MM.1S (cell line): ENCODE measurements around the gene PLEK2.

ENCODE experiments used
- DNase-seq: peaks from one replicate; pipeline ENCODE4 v3.0.0-alpha.2; 2015
- H2AFZ ChIP-seq: fragments of 300-600 bp; sonication (generic); 2 replicates; pipeline ENCODE4 v1.6.0; 2016; ENCODE audit warnings: antibody characterized with exemption, low read length
- H3F3A ChIP-seq: fragments of 300-600 bp; sonication (generic); 2 replicates; pipeline ENCODE4 v1.6.1; 2016; ENCODE audit warnings: mild to moderate bottlenecking, antibody characterized with exemption, low read length, moderate library complexity, mixed read lengths; ENCODE audit not compliant: insufficient read depth
- H3K27ac ChIP-seq: fragments of 300-600 bp; sonication (generic); 2 replicates; pipeline ENCODE4 v1.5.1; 2016; ENCODE audit warnings: mild to moderate bottlenecking, low read length
- H3K27me3 ChIP-seq: fragments of 300-600 bp; sonication (generic); replicated peaks from 2 replicates; pipeline ENCODE4 v1.6.0; 2016; ENCODE audit warnings: low read length; ENCODE audit not compliant: insufficient read depth
- H3K36me3 ChIP-seq: fragments of 300-600 bp; sonication (generic); replicated peaks from 2 replicates; pipeline ENCODE4 v1.6.1; 2016; ENCODE audit warnings: mild to moderate bottlenecking, low read length, mixed read lengths; ENCODE audit not compliant: insufficient read depth
- H3K4me1 ChIP-seq: fragments of 300-600 bp; sonication (generic); 2 replicates; pipeline ENCODE4 v1.6.1; 2016; ENCODE audit warnings: low read length, mixed read lengths
- H3K4me2 ChIP-seq: fragments of 300-600 bp; sonication (generic); 2 replicates; pipeline ENCODE4 v1.6.0; 2016; ENCODE audit warnings: low read depth, low read length
- H3K4me3 ChIP-seq: fragments of 300-600 bp; sonication (generic); 2 replicates; pipeline ENCODE4 v1.5.1; 2016; ENCODE audit warnings: low read length, mixed read lengths
- H3K79me2 ChIP-seq: fragments of 300-600 bp; sonication (generic); 2 replicates; pipeline ENCODE4 v1.6.1; 2016; ENCODE audit warnings: mixed run types, low read length, mixed read lengths
- H3K9ac ChIP-seq: fragments of 300-600 bp; sonication (generic); 2 replicates; pipeline ENCODE4 v1.6.1; 2016; ENCODE audit warnings: low read length, mixed read lengths
- H3K9me2 ChIP-seq: fragments of 300-600 bp; sonication (generic); replicated peaks from 2 replicates; pipeline ENCODE4 v1.6.1; 2016; ENCODE audit warnings: mild to moderate bottlenecking, low read length, mixed read lengths; ENCODE audit not compliant: insufficient read depth
- H3K9me3 ChIP-seq: fragments of 300-600 bp; sonication (generic); replicated peaks from 2 replicates; pipeline ENCODE4 v1.6.1; 2016; ENCODE audit warnings: mild to moderate bottlenecking, low read length, mixed read lengths; ENCODE audit not compliant: insufficient read depth
- H4K20me1 ChIP-seq: fragments of 300-600 bp; sonication (generic); 2 replicates; pipeline ENCODE4 v1.6.1; 2016; ENCODE audit warnings: mild to moderate bottlenecking, low read length, moderate library complexity, mixed read lengths; ENCODE audit not compliant: insufficient read depth
- EZH2 ChIP-seq: fragments of 300-600 bp; sonication (generic); optimal IDR thresholded peaks from 2 replicates; pipeline ENCODE3; 2017; ENCODE audit warnings: low read depth, mild to moderate bottlenecking, antibody characterized with exemption, low read length, mixed read lengths
- EZH2phosphoT487 ChIP-seq: fragments of 300-600 bp; sonication (generic); IDR thresholded peaks from 2 replicates; pipeline ENCODE4 v1.6.1; 2018; ENCODE audit warnings: antibody characterized with exemption, low read length
- TF ChIP-seq, protein P1 (sequence below): fragments of 300-600 bp; sonication (generic); IDR thresholded peaks from 2 replicates; pipeline ENCODE4 v1.5.1; 2016; ENCODE audit warnings: antibody characterized with exemption, low read length, mixed read lengths

Gene PLEK2

GRCh38 chr14:67436006-67436866, 24.3 kb upstream of the PLEK2 start:
- Histone ChIP-seq H3K4me3 (no peak overlapping the region), H3K9ac (no peak overlapping the region), H3K79me2 (no peaks in the 10 kb centered on the region), H3K4me1 (no peaks in the 10 kb centered on the region), H3K9me3 (no peaks in the 10 kb centered on the region), H3F3A (no peaks in the 10 kb centered on the region), H3K9me2 (no peaks in the 10 kb centered on the region), H3K27ac (no peak overlapping the region), H2AFZ (no peak overlapping the region), H3K4me2 (no peak overlapping the region), H3K27me3 (no peaks in the 10 kb centered on the region), H4K20me1 (no peaks in the 10 kb centered on the region), H3K36me3 (no peaks in the 10 kb centered on the region)
- no peak for DNase-seq
- no peak for TF ChIP-seq EZH2
- no peak for TF ChIP-seq EZH2phosphoT487
- TF ChIP-seq, protein P1, sequence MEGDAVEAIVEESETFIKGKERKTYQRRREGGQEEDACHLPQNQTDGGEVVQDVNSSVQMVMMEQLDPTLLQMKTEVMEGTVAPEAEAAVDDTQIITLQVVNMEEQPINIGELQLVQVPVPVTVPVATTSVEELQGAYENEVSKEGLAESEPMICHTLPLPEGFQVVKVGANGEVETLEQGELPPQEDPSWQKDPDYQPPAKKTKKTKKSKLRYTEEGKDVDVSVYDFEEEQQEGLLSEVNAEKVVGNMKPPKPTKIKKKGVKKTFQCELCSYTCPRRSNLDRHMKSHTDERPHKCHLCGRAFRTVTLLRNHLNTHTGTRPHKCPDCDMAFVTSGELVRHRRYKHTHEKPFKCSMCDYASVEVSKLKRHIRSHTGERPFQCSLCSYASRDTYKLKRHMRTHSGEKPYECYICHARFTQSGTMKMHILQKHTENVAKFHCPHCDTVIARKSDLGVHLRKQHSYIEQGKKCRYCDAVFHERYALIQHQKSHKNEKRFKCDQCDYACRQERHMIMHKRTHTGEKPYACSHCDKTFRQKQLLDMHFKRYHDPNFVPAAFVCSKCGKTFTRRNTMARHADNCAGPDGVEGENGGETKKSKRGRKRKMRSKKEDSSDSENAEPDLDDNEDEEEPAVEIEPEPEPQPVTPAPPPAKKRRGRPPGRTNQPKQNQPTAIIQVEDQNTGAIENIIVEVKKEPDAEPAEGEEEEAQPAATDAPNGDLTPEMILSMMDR, result no peak

GRCh38 chr14:67435603-67436002, 23.6 kb upstream of the PLEK2 start:
- no peaks in the 10 kb centered on the region for H3K9me2 ChIP-seq
- no peak overlapping the region for H3K4me2 ChIP-seq
- no peak overlapping the region for H3K27ac ChIP-seq
- no peaks in the 10 kb centered on the region for H4K20me1 ChIP-seq
- no peaks in the 10 kb centered on the region for H3K27me3 ChIP-seq
- no peak overlapping the region for H2AFZ ChIP-seq
- H3K9me3 ChIP-seq, result no peaks in the 10 kb centered on the region
- H3F3A ChIP-seq, result no peaks in the 10 kb centered on the region
- H3K4me3 ChIP-seq, result no peak overlapping the region
- no peak overlapping the region for H3K9ac ChIP-seq
- H3K4me1 ChIP-seq, result no peaks in the 10 kb centered on the region
- no peak for DNase-seq
- H3K36me3 ChIP-seq, result no peaks in the 10 kb centered on the region
- H3K79me2 ChIP-seq, result no peaks in the 10 kb centered on the region
- TF ChIP-seq EZH2phosphoT487, result no peak
- TF ChIP-seq, protein P1, result no peak
- TF ChIP-seq EZH2, result no peak

DNA sequence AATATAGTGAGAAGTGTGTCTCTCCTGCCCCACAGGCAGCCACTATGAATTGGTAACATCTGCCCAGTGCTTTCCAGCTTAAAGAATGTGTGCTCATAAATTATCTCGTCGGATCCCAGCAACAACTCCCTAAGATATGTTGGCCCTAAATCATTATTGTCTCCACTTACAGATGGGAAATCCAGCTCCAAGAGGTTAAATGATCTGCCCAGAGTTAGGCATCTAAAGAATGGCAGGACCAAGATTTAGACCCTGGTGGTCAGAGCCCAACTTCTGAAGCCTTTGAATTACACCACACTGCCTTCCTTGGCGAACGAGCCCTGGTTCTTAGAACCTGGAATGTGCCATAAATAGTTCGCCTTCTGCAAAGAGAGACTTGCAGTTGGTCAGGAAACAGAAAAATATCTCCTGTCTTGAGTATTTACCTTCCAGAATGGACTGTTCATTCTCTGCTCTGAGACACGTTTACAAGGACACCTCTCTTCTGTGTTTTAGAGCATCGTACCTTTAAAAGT, 20.1 kb upstream of the PLEK2 start:
- H3K27ac ChIP-seq, result no peak overlapping the region
- no peak overlapping the region for H3K9ac ChIP-seq
- H3K79me2 ChIP-seq, result no peaks in the 10 kb centered on the region
- H3K4me2 ChIP-seq, result no peak overlapping the region
- H4K20me1 ChIP-seq, result no peaks in the 10 kb centered on the region
- H3F3A ChIP-seq, result no peaks in the 10 kb centered on the region
- TF ChIP-seq, protein P1, result no peak
- TF ChIP-seq EZH2phosphoT487 (no peak), EZH2 (no peak)
- DNase-seq, result no peak
- no peaks in the 10 kb centered on the region for H3K36me3 ChIP-seq
- no peaks in the 10 kb centered on the region for H3K9me2 ChIP-seq
- H3K27me3 ChIP-seq, result no peaks in the 10 kb centered on the region
- H3K4me3 ChIP-seq, result no peak overlapping the region
- no peak overlapping the region for H2AFZ ChIP-seq
- no peaks in the 10 kb centered on the region for H3K9me3 ChIP-seq
- no peaks in the 10 kb centered on the region for H3K4me1 ChIP-seq
